Endothelial cell (in vitro differentiated cells): ENCODE measurements around the gene TMEM141. TPM values are rescaled to one million over a fixed set of nuclear protein-coding genes. Genes with fewer than 3 reads are reported as not detected.
A peak's percentile ranks its signal among the peaks of the same experiment; 100 is the strongest.

Source experiments
- DNase-seq: peaks from one replicate; pipeline ENCODE4 v3.0.0; 2021; ENCODE audit warnings: low spot score
- H3K27ac Mint-ChIP-seq: one replicate; pipeline ENCODE4 v1.8.0; 2021; ENCODE audit warnings: mixed read lengths, inconsistent platforms; ENCODE audit not compliant: unreplicated experiment
- H3K27me3 Mint-ChIP-seq: one replicate; pipeline ENCODE4 v1.8.0; 2021; ENCODE audit warnings: mild to moderate bottlenecking, moderate library complexity, mixed read lengths, inconsistent platforms; ENCODE audit not compliant: unreplicated experiment
- H3K36me3 Mint-ChIP-seq: one replicate; pipeline ENCODE4 v1.8.0; 2021; ENCODE audit warnings: mild to moderate bottlenecking, low read depth, mixed read lengths, inconsistent platforms; ENCODE audit not compliant: unreplicated experiment
- H3K4me1 Mint-ChIP-seq: one replicate; pipeline ENCODE4 v1.8.0; 2021; ENCODE audit warnings: mild to moderate bottlenecking, mixed read lengths, inconsistent platforms; ENCODE audit not compliant: unreplicated experiment
- H3K4me3 Mint-ChIP-seq: one replicate; pipeline ENCODE4 v1.8.0; 2021; ENCODE audit warnings: mild to moderate bottlenecking, mixed read lengths, inconsistent platforms; ENCODE audit not compliant: unreplicated experiment
- H3K9me3 Mint-ChIP-seq: one replicate; pipeline ENCODE4 v1.8.0; 2021; ENCODE audit warnings: mixed read lengths, inconsistent platforms; ENCODE audit not compliant: unreplicated experiment
- CTCF ChIP-seq: fragments of 200-600 bp; sonication (generic); IDR thresholded peaks from one replicate; pipeline ENCODE4 v1.5.0; 2021; ENCODE audit warnings: antibody characterized with exemption; ENCODE audit not compliant: unreplicated experiment
- total RNA-seq: library from RNA; stranded (reverse); fragmentation: NEBNext Ultra II Directional; extraction: Animal tissue kit (Norgen Biotek cat#: 25700); gene quantifications from one replicate; pipeline ENCODE4 v1.2.1, GENCODE V29; 2021; ENCODE audit not compliant: unreplicated experiment

The TMEM141 gene
- total RNA-seq, 1 donor from 2014 or later, result 73.0 TPM

GRCh38 chr9:136808075-136808805 lies 17.1 kb downstream of the TMEM141 start:
- peak; percentile 15 for TF ChIP-seq CTCF
- peak; percentile 31 for DNase-seq
- Mint-ChIP-seq H3K4me3 (peak overlapping the region; percentile 91), H3K4me1 (peaks cover 19% of the 10 kb centered on the region), H3K27me3 (peaks cover 14% of the 10 kb centered on the region), H3K36me3 (peaks cover 18% of the 10 kb centered on the region), H3K27ac (no peak overlapping the region), H3K9me3 (no peaks in the 10 kb centered on the region)

GRCh38 chr9:136808806-136809158 lies 17.6 kb downstream of the TMEM141 start:
- no peak for DNase-seq
- H3K4me1 Mint-ChIP-seq, result peaks cover 19% of the 10 kb centered on the region
- no peak for TF ChIP-seq CTCF
- H3K27me3 Mint-ChIP-seq, result peaks cover 11% of the 10 kb centered on the region
- no peaks in the 10 kb centered on the region for H3K9me3 Mint-ChIP-seq
- peak overlapping the region; percentile 91 for H3K4me3 Mint-ChIP-seq
- H3K27ac Mint-ChIP-seq, result no peak overlapping the region
- peaks cover 19% of the 10 kb centered on the region for H3K36me3 Mint-ChIP-seq

- Mint-ChIP-seq H3K4me3 (no peak overlapping the region), H3K9me3 (no peaks in the 10 kb centered on the region), H3K36me3 (peaks cover 23% of the 10 kb centered on the region), H3K27ac (no peak overlapping the region), H3K27me3 (peaks cover 3% of the 10 kb centered on the region), H3K4me1 (peaks cover 6% of the 10 kb centered on the region)
- DNase-seq, result no peak
- TF ChIP-seq CTCF, result no peak
Observed at GRCh38 chr9:136814725-136815421, 23.7 kb downstream of the TMEM141 start.

GRCh38 chr9:136815422-136815782 lies 24.3 kb downstream of the TMEM141 start:
- Mint-ChIP-seq H3K4me3 (no peak overlapping the region), H3K9me3 (no peaks in the 10 kb centered on the region), H3K36me3 (peaks cover 23% of the 10 kb centered on the region), H3K27me3 (peaks cover 3% of the 10 kb centered on the region), H3K27ac (no peak overlapping the region), H3K4me1 (peaks cover 3% of the 10 kb centered on the region)
- no peak for TF ChIP-seq CTCF
- DNase-seq, result no peak
